CD4-positive, alpha-beta T cell (primary cell): ENCODE results near the gene GNA12. TPM values are rescaled to one million over a fixed set of nuclear protein-coding genes. Genes with fewer than 3 reads are reported as not detected.
"Not testable (repeated sequence)": the region's sequence is repeated elsewhere in the genome, so short reads cannot be mapped to it uniquely, and the experiment has no call there.

Source experiments
- ATAC-seq: fragments of 200-7000 bp; cut with Tn5 transposase; one replicate; pipeline ENCODE4 v1.10.0; 2022; ENCODE audit warnings: mild to moderate bottlenecking; ENCODE audit not compliant: poor library complexity
- CTCF ChIA-PET: fragments of 350-600 bp; sonication (Branson Sonifier 250); formaldehyde crosslinking; loops from one replicate; lab custom pipeline; 2021; ENCODE audit warnings: antibody characterized with exemption, inconsistent platforms; lab: Charles Lee
- POLR2A ChIA-PET: fragments of 350-600 bp; sonication (Branson Sonifier 250); formaldehyde crosslinking; loops from one replicate; lab custom pipeline; 2021; ENCODE audit warnings: antibody characterized with exemption, inconsistent platforms; lab: Charles Lee
- DNase-seq, 14 experiments: peaks; one replicate each; pipeline ENCODE4 v3.0.0-alpha.2; 2013 to 2020; ENCODE audit warnings: mixed read lengths in 2 of 14
- H3K27ac ChIP-seq, 2 donors: one replicate each; pipeline versions ENCODE4 v1.5.1 to v1.7.0; 2013; ENCODE audit warnings: low read length in 2 of 2, low read depth in 1 of 2, mild to moderate bottlenecking in 1 of 2
- H3K27me3 ChIP-seq, 2 experiments: 1 replicate in 1 of 2; 2 replicates in 1 of 2; pipeline versions ENCODE4 v1.6.1 to v1.7.0; 2013; ENCODE audit warnings: low read length in 2 of 2, control low read depth in 1 of 2, mild to moderate bottlenecking in 1 of 2, moderate library complexity in 1 of 2; ENCODE audit not compliant: insufficient read depth in 2 of 2, control insufficient read depth in 1 of 2
- H3K36me3 ChIP-seq: one replicate; pipeline ENCODE4 v1.6.1; 2013; ENCODE audit warnings: low read length, control low read depth; ENCODE audit not compliant: insufficient read depth
- H3K4me1 ChIP-seq: one replicate; pipeline ENCODE4 v1.6.1; 2013; ENCODE audit warnings: low read length, control low read depth; ENCODE audit not compliant: insufficient read depth
- H3K4me3 ChIP-seq: one replicate; pipeline ENCODE4 v1.5.1; 2013; ENCODE audit warnings: mild to moderate bottlenecking, low read length, moderate library complexity
- H3K9me3 ChIP-seq, 2 experiments: 1 replicate in 1 of 2; 2 replicates in 1 of 2; pipeline versions ENCODE4 v1.6.1 to v1.7.0; 2013; ENCODE audit warnings: low read length in 2 of 2, mild to moderate bottlenecking in 2 of 2, control low read depth in 1 of 2, moderate library complexity in 1 of 2; ENCODE audit not compliant: control insufficient read depth in 1 of 2, insufficient read depth in 1 of 2
- H3K27ac Mint-ChIP-seq: one replicate; pipeline ENCODE4 v1.8.0; 2020; ENCODE audit warnings: mixed read lengths
- H3K27me3 Mint-ChIP-seq: one replicate; pipeline ENCODE4 v1.8.0; 2021; ENCODE audit warnings: mixed read lengths
- H3K36me3 Mint-ChIP-seq: one replicate; pipeline ENCODE4 v1.8.0; 2021; ENCODE audit warnings: low read depth, mixed read lengths
- H3K4me1 Mint-ChIP-seq: one replicate; pipeline ENCODE4 v1.8.0; 2021; ENCODE audit warnings: low read depth, mixed read lengths
- H3K4me3 Mint-ChIP-seq: one replicate; pipeline ENCODE4 v1.8.0; 2020; ENCODE audit warnings: mild to moderate bottlenecking, mixed read lengths
- H3K9me3 Mint-ChIP-seq: one replicate; pipeline ENCODE4 v1.8.0; 2020; ENCODE audit warnings: mixed read lengths
- intact Hi-C, 2 experiments: fragments of 100-400 bp; cut with DNase I in 1 of 2; cut with micrococcal nuclease in 1 of 2; formaldehyde crosslinking; loops; one replicate each; pipeline versions ENCODE4 v1.15.1 to v1.9.0; 2023 to 2025; cut with DNase I, micrococcal nuclease
- total RNA-seq, 174 experiments: library from RNA in 2 of 174; stranded (reverse) in 2 of 174; gene quantifications; one replicate each; pipeline ENCODE4 v1.2.3 and lab custom pipeline; 2021 to 2026
- TF ChIP-seq, protein P1 (sequence below): fragments of 200-600 bp; IDR thresholded peaks from one replicate; pipeline ENCODE4 v1.8.0; 2022; ENCODE audit warnings: antibody characterized with exemption, mild to moderate bottlenecking

The GNA12 gene
- total RNA-seq, 2 experiments from 2014 or later, result 16.0 to 16.1 TPM

DNA sequence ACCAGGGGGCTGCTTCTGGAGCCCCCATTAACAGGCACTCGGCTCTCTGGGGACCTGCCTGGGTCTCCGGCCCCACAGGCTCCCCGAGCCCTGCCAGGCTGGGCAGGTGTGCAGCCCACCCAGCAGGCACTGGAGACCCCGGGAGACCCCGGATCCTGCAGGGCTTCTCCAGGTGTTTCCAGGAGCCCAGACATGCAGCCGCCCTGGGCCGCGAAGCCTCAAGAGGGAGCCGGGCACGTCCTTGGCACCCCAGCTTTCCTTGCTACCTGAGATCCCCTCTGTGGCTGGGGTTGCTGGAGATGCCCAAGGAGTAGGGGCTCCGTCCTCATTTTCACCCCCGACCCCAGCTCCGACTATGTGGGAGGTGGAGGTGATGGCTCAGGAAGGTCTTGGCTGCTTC, 163.9 kb downstream of the GNA12 start:
- intact Hi-C loops, result no loop called here
- Histone ChIP-seq H3K27me3 (no peaks in the 10 kb centered on the region), H3K9me3 (no peaks in the 10 kb centered on the region), H3K4me3 (no peak overlapping the region), H3K4me1 (peaks cover 4% of the 10 kb centered on the region), H3K36me3 (no peaks in the 10 kb centered on the region), H3K27ac (no peak overlapping the region)
- TF ChIP-seq, protein P1, sequence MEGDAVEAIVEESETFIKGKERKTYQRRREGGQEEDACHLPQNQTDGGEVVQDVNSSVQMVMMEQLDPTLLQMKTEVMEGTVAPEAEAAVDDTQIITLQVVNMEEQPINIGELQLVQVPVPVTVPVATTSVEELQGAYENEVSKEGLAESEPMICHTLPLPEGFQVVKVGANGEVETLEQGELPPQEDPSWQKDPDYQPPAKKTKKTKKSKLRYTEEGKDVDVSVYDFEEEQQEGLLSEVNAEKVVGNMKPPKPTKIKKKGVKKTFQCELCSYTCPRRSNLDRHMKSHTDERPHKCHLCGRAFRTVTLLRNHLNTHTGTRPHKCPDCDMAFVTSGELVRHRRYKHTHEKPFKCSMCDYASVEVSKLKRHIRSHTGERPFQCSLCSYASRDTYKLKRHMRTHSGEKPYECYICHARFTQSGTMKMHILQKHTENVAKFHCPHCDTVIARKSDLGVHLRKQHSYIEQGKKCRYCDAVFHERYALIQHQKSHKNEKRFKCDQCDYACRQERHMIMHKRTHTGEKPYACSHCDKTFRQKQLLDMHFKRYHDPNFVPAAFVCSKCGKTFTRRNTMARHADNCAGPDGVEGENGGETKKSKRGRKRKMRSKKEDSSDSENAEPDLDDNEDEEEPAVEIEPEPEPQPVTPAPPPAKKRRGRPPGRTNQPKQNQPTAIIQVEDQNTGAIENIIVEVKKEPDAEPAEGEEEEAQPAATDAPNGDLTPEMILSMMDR, result no peak
- ChIA-PET CTCF (interaction anchor here (1.7 kb wide), 1 partner anchor 229 kb away, joined by 10 read pairs; no protein-coding TSS in a partner anchor), POLR2A (no interaction called here)
- H3K36me3 Mint-ChIP-seq, result no peaks in the 10 kb centered on the region
- no peaks in the 10 kb centered on the region for H3K9me3 Mint-ChIP-seq
- no peak overlapping the region for H3K27ac Mint-ChIP-seq
- no peaks in the 10 kb centered on the region for H3K4me1 Mint-ChIP-seq
- DNase-seq (peak in 1 of 14 experiments; percentile 16), ATAC-seq (no peak)
- H3K27me3 Mint-ChIP-seq, result peaks cover 4% of the 10 kb centered on the region
- no peak overlapping the region for H3K4me3 Mint-ChIP-seq

DNA sequence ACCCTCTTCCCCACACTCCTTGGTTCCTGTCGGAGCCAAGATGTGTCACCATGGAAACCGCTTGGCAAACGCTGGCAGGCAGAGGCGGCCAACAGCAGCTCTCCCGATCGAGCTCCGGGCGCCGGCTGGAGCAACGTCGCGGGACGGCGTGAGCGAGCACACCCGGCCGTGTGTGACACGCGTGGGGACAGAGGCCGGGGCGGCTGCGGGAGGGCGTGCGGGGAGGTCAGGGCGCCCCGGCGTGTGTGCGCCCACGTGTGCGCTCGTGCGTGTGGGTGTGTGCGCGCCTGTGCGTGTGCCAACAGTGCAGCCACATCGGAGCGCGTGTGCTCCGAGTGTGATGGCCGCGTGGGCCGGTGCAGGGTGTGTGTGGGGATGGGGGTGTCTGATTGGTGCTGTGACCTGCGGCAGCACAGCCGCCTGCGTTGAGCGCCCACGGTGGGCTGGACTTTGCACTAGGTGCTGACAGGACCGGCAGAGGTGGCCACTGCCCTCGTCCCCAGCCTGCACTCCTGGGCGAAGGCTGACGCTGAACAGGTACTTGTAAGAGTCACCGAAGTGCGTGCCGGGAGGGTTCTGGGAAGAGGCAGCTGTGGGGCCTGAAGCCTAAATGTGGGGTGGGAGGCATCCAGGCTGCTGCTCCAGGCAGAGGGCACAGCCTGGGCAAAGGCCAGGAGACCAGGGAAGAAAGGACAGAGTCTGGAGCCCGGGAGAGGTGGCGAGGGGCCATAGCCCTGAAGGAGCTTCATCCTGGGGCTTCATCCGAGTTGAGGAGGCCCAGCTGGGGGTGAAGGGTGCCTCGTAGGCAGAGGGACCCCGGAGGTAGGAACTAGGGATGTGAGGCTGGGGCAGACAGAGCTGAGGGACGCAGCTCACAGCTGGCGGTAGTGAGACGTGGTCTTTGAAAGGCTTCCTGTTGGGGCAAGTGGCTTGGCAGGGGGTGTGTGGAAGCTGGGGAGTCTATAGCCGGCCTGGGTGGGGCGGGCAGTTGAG, 164.7 kb downstream of the GNA12 start:
- intact Hi-C loops, H3K4me1 Mint-ChIP-seq, H3K4me1 ChIP-seq, H3K36me3 Mint-ChIP-seq, H3K27ac Mint-ChIP-seq, H3K27me3 ChIP-seq, H3K4me3 Mint-ChIP-seq, H3K36me3 ChIP-seq, CTCF ChIA-PET, H3K9me3 Mint-ChIP-seq, H3K4me3 ChIP-seq, ATAC-seq, POLR2A ChIA-PET, H3K27ac ChIP-seq, H3K9me3 ChIP-seq, H3K27me3 Mint-ChIP-seq, DNase-seq: not testable (repeated sequence)

DNA sequence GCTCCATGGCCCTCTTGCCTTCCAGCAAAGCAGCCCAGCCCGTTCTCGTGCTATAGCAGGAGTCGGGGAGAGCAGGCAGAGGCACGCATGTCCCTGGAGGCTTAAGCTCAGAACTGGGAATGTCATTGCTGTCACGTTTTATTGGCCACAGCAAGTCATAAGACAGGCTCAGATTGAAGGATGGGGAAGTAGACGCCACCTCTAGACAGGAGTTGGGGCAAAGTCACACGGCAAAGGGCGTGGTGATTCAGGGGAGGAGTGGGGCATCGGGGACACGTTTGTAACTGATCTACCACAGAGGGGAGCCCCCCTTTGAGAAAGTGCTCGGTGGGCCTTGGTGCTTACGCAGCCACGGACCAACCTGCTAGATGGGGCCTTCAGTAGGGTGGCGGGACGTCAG, 165.7 kb downstream of the GNA12 start:
- CTCF ChIA-PET, H3K36me3 ChIP-seq, H3K9me3 Mint-ChIP-seq: not testable (repeated sequence)

More for the DNA sequence above, 165.7 kb downstream of the GNA12 start:
- H3K27me3 Mint-ChIP-seq, H3K9me3 ChIP-seq, H3K27me3 ChIP-seq, H3K36me3 Mint-ChIP-seq, intact Hi-C loops, H3K4me1 ChIP-seq, H3K27ac ChIP-seq, H3K27ac Mint-ChIP-seq, POLR2A ChIA-PET, DNase-seq, H3K4me1 Mint-ChIP-seq, H3K4me3 ChIP-seq, H3K4me3 Mint-ChIP-seq: not testable (repeated sequence)
- ATAC-seq, result peak; percentile 27

Other genes with a start within 250 kb of the GNA12 start
- gene TTYH3, start 212.3 kb downstream of the GNA12 start, total RNA-seq, result 1 to 10 TPM; 7.9 to 9.3 TPM
- gene AMZ1, start 156.1 kb downstream of the GNA12 start, total RNA-seq, result under 1 TPM; 0.25 to 0.36 TPM
- 100 to 1,000 TPM; 118 to 122 TPM for gene CARD11, start 199.6 kb upstream of the GNA12 start, total RNA-seq